ENCODE data around the gene APP.
A peak's percentile ranks its signal among the peaks of the same experiment; 100 is the strongest.
"Not testable (repeated sequence)": the region's sequence is repeated elsewhere in the genome, so short reads cannot be mapped to it uniquely, and the experiment has no call there.

The APP gene

DNA sequence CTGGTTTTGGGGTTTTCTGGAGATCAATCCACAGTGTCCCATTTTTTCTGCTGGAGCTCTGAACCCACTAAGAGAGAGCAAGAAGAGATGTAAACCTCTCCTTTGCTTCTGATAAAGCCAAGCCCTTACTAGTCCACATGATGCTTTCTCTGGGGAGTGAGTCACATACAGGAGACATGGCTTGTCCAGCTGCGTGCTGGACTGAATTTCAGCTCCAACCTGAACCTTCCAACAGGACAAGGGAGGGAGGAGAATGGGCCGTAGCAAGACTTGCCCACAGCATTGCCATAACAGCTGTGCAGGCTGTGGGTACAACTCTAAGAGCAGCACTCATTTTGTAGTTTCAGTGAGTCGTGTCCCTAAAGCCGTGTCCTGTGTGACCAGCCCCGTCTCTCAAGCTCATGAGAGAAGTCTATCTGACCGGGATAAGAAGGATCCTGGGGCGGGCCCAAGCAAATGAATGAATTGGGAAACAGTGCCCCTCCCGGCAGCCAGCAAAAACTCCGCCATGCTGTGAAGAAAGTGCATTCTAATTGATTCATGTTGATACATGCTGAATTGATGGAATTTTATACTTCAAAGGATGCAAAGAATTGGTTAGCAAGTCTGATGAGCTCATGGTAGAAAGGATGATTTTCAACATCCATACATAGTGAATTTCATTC, 240.6 kb downstream of the APP start:
- peak overlapping the region in 2 of 21 experiments; percentile 10 to 20 for H3K27ac ChIP-seq
- H3K4me3 ChIP-seq, result no peak overlapping the region

DNA sequence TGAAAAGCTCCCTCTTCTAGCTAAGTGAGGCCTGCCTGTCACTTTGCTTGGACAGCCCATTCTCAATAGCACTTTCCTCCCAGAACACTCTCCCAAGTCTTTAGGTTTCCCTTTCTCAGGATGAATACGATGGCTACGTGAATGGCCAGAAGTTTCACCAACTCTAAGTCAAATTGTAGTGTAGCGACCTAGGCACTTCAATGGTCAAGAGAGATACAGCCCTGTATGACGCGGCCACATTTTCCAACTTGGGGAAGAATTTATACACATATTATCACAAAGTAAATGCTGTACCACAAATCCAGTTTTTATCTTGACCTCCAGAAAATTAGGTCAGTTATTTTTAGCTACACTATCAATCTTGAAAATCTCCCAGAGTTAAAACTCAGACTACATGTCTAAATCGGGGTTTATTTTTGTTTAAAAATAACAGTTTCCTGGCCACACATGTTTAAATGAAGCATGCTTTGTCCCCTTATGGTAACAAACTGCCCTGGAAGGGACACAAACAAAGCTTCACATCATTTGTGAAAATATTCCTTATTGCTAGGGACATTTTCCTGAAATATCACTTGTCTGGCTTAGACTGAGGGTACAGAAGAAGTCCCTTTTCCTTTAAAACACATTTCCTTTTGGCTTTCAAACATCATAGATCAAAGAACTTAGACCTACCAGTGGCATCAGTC, 243.2 kb downstream of the APP start:
- Histone ChIP-seq H3K4me3 (no peak overlapping the region), H3K27ac (peak overlapping the region in 6 of 21 experiments; percentile 23 to 52 (median 40))

DNA sequence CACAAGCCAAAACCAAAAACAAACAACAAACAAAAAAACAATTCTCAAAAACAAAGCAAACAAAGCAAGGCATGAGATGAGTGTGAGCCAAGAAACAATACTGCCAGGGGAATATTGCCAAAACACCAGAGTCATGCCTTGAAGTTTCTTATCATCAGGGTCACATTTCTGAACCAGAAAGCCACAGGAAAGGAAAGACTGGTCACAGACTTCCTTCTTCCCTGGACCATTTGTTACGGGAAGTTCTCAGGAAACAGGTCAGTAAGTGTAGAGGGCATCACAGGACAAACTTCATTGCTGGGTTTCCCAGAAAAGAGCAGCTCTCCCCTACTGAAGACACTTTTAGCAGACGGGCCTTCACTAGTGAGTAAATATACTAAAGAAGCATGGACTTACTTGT, 244.6 kb downstream of the APP start:
- Histone ChIP-seq H3K4me3 (no peak overlapping the region), H3K27ac (peak overlapping the region in 9 of 21 experiments; percentile 31 to 71 (median 66))

DNA sequence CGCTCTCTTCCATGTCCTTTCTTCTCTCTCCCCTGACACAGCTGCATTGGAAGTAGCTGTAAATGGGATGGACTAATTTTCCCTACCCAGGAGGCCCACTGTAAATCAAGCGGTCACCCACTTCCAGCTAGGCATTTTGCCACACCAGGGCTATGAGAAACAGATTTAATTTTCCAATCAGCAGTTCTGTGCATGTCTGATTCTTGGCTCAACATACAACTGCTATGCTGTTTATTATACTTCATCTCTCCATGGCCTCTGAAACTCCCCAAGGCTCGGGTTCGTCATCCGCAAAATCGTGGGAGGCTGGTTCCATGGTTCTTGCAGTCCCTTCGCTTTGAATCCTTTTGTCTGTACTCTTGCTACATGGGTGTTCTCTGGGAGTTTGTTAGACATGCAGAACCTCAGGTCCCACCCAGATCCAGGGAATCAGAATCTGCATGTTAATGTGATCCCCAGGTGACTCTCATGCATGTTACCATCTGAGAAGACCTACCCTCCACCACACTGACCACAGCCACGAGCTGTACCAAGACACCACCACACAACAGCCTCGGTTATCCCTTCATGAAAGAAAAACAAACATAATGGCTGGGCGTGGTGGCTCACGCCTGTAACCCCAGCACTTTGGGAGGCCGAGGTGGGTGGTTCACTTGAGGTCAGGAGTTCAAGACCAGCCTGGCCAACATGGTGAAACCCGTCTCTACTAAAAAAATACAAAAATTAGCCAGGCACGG, 245.3 kb downstream of the APP start:
- peak overlapping the region in 7 of 21 experiments; percentile 17 to 71 (median 55) for H3K27ac ChIP-seq

DNA sequence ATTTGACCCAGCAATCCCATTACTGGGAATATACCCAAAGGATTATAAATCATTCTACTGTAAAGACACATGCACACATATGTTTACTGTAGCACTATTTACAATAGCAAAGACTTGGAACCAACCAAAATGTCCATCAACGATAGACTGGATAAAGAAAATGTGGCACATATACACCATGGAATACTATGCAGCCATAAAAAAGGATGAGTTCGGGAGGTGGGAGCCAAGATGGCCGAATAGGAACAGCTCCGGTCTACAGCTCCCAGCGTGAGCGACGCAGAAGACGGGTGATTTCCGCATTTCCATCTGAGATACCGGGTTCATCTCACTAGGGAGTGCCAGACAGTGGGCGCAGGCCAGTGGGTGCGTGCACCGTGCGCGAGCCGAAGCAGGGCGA, 252.4 kb downstream of the APP start:
- H3K4me3 ChIP-seq, H3K27ac ChIP-seq: not testable (repeated sequence)

More for the DNA sequence above, 245.3 kb downstream of the APP start:
- no peak overlapping the region for H3K4me3 ChIP-seq

DNA sequence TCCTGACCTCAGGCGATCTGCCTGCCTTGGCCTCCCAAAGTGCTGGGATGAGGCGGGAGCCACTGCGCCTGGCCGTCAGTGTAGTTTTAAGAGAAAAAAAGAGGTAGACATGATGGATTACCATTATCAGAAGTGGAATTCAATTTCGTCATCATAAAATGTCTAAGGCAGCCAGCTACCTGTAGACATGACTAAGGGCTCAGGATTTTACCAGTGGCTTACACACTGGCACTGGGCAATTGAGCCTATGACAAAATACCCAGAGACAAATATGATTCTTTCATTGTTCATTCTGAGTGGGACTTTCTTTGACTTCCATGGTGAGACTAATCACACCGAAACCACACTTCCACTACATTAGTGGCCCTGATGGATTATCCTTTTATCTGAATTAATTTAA, 254.3 kb downstream of the APP start:
- Histone ChIP-seq H3K4me3 (no peak overlapping the region), H3K27ac (no peak overlapping the region)

DNA sequence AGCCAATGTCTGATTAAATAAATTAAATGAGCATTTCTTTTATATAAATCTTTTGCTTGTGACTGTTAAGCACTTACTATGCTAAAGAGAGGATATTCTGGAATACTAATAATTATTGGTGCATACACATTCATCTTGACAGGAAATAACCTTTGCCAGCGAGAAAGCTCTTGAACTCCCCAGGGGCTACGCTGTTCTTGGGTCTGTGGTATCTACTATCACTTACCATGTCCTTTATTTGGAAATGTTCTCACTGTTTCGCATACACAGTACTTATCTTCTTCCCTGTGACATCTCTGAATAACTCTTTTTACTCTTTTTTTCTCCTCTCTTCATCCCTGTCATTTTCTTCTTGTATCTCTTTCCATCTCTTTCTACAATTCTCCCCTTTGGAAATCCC, 257.1 kb downstream of the APP start:
- peak overlapping the region in 2 of 21 experiments; percentile 5 to 14 for H3K27ac ChIP-seq
- H3K4me3 ChIP-seq, result no peak overlapping the region

DNA sequence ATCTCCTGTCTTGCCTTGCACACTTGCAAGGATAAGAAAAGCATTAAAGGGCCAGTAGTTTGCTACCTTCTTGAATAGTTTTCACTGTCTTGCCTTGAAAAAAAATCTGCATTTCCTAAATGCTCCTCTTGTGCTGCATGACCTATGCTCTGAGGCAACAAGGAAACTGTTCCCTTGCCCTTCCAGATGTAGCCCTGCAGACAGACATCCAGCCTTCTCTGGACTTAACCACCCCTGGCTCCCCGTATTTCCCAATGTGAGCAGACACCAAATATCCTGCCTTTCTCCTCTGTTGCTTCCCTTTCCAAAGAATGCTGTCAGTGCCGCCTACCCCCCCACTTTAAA, 258.2 kb downstream of the APP start:
- H3K4me3 ChIP-seq, result no peak overlapping the region
- no peak overlapping the region for H3K27ac ChIP-seq

DNA sequence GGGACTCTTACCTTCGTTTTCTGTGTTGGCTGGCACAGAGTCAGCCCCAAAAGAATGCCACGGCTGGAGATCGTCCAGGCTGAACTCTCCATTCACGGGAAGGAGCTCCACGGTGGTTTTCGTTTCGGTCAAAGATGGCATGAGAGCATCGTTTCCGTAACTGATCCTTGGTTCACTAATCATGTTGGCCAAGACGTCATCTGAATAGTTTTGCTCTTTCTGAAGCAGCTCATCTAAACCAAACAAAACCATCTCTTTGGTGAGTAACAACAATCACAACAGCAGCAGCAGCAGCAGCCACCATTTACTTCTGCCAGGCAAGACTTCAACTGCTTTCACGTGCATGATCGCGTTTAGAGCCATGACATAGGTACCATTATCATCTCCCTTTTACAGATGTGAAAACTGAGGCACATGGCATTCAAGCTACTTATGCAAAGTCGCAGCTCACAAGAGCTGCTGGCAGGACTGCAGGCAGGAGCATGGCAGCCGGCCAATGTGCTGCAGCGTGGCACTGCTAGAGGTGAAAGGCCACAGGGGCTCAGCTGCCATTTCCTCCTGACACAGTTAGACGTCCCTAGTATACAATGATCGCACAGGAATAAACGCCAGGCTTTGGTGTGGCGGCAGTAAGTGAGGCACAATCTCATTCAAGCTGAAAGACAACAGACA, 258.7 kb downstream of the APP start:
- Histone ChIP-seq H3K27ac (no peak overlapping the region), H3K4me3 (no peak overlapping the region)

DNA sequence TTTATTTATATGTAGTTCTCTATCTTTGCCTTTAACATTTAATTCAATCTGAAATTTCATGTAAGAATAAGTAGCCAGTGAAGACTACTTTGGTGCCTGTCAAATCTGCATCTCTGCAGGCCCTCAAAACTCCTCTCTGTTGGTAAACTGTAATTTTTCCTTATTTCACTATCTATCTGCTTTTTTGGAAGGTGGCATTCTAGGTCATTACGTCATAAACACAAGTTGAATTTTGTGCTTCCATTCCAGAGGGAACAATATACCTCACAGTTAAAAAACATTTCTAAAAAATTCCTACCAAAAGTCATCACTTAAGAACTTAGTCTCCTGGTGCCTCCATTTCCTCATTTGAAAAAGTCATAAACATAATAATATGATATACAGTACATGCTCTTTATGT, 259.8 kb downstream of the APP start:
- H3K4me3 ChIP-seq, result no peak overlapping the region
- H3K27ac ChIP-seq, result no peak overlapping the region

DNA sequence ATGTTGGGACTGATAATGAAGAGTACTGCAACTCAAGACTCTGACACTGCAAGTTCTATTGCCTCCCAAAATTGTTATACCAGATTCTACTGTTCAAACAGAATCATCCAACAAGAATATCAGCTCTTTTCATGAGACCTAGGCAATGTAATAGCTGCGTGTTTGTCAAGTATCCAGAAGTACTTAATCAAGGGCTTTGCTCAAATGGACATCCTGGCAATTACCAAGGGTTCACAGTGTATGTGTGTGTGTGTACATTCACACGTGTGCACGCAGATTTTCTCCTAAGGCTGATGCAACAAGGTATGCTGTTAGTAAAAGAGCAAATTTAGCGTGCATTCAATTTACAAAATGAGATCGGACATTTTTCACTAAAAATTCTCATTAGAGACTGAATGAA, 261.2 kb downstream of the APP start:
- H3K27ac ChIP-seq, result no peak overlapping the region
- no peak overlapping the region for H3K4me3 ChIP-seq

DNA sequence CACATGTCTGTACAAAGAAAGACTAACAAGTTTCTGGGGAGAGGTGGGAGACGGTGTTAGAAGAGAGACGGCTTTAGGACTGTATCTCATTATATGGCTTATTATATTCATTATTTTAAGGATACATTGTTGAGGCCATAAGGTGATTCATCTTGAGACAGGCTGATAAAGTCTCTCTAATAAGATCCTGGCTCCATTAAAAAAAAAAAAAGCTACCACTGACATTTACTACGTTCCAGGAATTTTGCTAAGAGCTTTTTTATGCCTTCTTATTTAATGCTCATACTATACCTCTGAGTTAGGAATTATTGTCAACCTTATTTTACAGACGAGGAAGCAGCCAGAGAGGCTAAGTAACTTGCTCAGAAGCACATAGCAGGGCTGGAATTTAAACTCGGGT, 262.1 kb downstream of the APP start:
- no peak overlapping the region for H3K27ac ChIP-seq
- no peak overlapping the region for H3K4me3 ChIP-seq

DNA sequence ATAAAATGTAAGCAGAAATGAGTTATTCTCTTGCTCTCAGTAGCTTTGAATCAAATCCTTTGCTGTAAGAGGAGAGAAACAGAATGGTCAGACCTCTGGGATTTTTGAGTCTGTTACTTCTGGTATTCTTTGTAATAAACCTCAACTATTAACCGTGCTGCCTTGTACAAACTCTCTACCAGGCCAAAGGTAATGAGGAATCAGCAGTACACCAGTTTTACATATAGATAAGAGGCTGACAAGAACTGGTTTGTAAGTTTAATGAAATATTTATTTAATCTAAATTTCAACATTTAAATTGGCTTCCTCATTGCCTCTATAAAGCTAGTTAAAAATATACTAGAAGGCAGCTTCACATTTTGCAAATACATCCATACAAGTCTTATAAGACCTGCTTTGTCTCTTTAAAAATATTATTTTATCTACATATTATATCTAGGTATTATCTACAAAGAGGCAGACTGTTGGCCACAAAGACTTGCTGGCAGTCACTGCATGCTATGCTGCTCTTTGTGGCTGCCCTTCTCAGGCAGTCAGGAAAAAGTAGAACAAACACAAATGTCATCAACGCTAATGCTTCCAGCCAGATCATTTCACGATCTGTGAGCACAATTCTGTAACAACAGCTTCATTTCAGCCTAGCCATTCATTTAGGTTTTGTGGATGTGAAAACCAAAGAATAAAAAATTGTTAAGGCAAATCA, 262.8 kb downstream of the APP start:
- no peak overlapping the region for H3K4me3 ChIP-seq
- no peak overlapping the region for H3K27ac ChIP-seq

DNA sequence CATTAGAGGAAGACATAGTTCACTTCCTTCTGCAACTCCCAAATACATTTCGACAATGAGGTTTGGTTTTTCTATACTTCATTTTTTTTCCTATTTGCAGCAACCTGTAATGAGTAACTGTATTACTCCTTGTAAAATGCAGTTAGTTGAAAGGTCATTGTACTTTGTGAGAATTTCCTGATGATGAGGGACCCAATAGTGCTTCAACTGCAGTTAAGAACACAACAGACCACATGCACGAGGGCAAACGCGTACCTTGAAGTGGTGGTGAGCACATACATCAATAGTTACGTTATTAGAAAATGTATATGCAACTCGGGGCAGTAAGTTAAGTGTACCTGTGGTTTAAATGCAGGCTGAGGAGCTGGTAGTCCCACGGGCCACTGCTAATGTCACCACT, 264.0 kb downstream of the APP start:
- Histone ChIP-seq H3K27ac (no peak overlapping the region), H3K4me3 (no peak overlapping the region)

DNA sequence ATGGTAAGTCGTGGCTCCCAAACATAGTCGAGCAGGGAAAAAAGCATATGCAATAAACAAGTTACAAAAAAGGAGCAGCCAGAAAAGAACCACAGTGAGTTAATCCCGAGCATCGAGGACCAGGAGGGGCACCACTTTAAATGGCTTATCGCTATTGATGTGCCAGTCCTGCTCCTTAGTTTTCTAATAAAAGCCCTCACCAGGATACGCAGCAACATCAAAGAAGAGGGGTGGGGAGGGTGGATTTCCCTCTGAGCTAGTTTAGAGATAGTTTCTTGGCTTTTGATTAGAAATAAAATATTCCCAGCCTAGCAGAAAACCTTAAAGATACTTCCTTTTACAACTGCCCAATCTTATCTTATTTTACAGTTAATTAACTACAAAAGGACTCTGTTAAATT, 265.4 kb downstream of the APP start:
- Histone ChIP-seq H3K4me3 (no peak overlapping the region), H3K27ac (peak overlapping the region in 2 of 21 experiments; percentile 6 to 8)

DNA sequence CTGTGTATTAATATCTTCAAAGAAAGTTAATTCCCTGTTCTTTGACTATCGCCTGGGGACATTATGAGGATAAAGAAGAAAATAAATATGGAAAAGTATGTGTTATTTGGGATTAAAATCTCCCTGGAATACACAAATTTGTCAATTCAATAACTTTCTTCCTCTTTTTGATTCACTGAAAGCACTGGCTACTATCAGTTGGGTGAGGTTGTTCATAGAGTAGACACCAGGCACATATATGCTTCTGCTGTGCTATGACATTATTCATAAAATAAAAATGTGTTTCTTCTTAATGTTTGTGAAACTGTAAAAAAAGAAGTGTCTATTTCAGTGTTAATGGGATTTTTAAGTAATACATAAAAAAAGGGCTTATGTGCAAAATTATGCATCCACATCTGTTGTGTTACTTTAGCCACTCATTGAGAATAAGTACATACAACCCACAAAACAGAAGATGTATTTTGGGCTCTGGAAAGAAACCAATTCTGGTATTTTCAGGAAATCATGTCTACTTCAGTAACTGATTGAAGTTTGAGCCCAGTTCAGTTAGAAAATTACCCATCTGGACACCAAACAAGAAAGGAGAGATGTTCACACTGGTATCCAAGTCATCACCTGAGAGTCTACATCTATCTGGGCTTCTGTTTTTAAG, 266.4 kb downstream of the APP start:
- Histone ChIP-seq H3K27ac (peak overlapping the region in 4 of 21 experiments; percentile 8 to 43 (median 18)), H3K4me3 (no peak overlapping the region)

DNA sequence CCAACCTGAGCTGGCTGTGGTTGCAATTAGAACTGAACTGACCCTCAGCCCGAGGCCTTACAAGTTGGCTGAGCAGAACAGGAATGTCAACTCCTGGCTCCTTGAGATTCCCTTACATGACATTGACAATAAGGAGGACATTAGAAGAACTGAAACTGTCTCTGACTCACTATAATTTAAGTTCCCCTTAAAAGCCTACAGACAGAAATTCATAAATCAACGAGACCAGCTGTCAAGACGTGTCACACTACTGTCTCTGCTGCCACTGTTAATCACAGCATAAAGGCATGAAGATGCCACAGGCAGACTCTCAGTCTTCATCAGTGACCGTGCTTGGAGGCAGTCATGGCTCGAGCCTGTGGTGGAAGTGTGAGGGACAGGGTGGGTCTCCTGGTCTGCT, 267.0 kb downstream of the APP start:
- no peak overlapping the region for H3K4me3 ChIP-seq
- H3K27ac ChIP-seq, result peak overlapping the region in 2 of 21 experiments; percentile 23 to 43

DNA sequence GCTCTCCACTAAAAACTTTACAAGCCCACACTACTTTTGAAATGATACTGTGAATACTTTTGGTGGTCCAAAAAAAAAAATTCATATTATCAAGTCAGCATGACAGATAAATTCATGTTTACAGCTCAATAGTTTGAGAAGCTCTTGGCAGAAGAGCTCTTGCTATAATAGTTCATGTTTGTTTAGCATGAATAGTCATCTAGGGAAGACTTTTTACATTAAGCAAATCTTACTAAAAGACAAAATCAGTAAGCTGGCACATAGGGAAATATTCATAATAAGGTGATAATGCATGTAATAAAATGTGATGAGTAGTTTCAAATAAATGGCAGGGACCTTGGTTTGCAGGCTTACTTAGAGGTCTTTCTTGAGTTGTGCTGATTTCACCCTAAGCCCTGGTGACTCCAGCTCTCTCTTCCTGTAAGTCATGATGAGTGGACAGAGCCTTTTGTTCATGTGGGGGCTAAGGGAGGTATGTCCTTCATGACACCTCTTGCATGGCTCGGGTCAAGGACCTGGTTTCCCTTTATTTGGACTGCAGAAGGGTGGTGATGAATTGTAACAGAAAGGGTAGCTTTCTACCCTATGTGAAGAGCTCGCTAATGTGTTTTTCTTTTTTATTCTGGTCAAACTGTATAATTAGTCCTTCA, 269.1 kb downstream of the APP start:
- H3K27ac ChIP-seq, result no peak overlapping the region
- no peak overlapping the region for H3K4me3 ChIP-seq

DNA sequence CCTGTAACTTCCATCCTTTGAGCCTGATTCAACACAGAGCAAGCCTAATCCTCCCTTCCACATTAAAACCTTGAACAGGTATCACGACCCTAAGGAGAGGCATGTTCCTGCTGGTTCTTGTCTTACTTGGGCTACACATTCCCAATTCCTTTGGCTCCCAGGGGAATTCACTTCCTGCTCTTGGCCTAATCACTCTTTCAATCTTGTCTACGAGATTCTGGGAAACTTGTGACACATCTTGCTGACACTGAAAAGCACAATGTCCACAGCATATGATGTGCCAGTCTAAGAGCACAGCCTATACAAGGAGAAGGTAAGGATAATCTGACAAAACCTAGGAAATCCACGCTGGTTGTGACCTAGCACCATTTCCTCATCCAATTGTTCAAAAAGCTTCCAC, 271.9 kb downstream of the APP start:
- no peak overlapping the region for H3K4me3 ChIP-seq
- H3K27ac ChIP-seq, result peak overlapping the region in 6 of 21 experiments; percentile 5 to 51 (median 36)

Data from skin epidermis (tissue), 12 donors.